HS-27A (cell line): ENCODE data around the gene YIPF5.

ENCODE experiments used
- DNase-seq: peaks from one replicate; pipeline ENCODE4 v3.0.0-alpha.2; 2012; ENCODE audit warnings: low read depth, missing footprints

The YIPF5 gene

DNA sequence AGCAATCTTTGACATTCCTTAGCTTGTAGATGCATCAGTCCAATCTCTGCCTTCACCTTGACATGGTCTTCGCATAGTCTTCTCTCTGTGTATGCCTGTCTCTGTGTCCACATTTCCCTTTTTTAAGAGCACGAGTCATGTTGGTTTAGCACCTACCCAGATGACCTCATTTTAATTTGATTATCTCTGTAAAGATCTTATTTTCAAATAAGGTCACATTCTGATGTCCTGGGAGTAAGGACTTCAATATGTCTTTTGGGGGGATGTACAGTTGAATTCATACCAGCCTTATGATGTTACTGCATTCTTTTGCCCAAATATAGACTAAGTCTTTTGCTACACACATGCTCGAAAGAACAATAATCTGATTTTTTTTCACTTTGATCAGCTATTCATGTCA is 7.1 kb upstream of the YIPF5 start:
- DNase-seq: no peak

DNA sequence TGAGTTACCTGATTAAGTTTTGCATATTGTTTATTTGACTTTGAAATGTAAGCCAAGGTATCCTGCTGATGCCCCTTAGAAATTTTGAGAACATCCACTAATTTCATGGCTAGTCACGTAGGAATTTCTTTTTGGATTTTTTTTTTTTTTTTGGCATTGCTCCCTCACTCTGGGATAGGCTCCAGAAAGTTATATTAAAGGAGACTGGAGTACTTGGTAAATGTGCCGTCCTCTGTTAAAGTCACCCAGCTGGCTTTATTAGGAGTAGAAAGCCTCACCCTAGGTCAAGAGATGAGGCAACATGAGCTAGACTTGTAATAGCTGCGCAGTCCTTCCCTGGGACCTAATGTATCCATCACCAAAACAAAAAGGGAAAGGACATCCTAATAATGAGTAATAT is 3.3 kb upstream of the YIPF5 start:
- DNase-seq: no peak

DNA sequence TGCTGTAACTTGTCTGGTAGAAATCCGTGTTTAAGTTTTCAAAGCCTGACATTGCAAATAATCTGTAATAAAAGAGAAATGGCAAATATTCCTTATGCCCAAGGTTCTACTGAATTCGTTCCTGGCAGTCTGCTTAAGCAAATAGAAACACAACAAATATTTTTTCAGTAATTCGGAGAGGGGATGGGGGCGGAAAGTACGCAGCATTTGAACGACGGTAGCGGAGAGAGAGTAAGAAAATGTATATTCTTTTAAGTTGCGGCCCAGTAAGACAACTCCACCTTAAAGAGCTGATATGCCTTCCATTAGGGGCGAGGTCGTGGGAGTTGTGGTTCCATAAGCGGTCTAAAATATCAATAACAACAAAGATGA is 569 bp downstream of the YIPF5 start:
- no peak for DNase-seq

DNA sequence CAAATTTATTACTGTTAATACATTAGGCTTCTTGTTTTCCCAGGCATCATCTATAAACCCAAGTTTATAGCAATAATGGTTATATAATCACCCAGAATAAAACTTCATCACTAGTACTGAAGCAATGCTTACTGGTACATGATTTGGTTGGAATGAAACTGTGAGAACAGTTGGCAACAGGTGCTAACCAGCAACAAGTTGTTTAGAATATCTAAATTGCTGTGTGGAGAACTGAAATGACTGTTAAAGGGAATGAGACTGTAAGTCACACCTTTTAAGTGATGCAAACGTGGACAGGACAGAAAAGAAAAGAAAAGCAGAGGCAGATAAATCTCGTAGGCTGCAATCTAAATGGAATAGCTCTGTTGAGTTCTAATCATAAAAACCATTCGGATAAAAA is 2.5 kb downstream of the YIPF5 start:
- no peak for DNase-seq

DNA sequence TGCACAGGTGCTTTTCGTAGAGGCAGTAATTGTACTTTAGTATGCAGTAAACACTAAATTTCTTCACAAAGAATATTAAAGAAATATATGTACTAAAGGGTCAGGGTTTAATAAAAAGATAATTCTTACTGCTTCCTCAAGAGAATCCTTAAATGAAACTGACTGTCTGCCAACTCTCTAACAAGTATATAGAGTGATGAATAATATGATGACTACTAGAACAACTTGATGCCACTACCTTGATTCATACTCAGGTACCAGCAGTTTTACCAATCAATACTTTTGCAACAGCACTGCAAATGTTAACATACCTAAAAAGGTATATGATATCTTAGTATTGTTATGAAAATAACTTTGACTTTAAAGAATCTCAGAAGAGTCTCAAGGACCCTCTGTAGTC is 3.8 kb downstream of the YIPF5 start:
- DNase-seq: no peak

DNA sequence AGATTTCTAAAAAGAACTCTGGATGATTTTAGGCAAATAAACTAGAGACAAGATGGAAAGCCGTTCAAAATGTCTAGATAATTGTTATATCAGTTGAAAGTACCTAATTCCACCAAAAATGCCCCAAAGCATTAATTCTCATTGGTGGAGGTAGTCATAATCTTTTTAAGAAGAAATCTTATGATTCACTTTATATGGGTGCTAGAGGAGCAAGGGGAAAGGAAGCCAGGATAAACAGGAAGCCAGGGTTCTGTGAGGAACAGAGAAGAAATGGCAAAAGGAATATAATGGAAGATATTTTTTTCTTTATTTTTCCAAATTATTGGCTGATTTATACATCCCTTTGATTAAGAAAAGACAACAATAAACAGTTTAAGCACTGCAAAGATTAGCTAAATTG is 7.8 kb downstream of the YIPF5 start:
- no peak for DNase-seq

DNA sequence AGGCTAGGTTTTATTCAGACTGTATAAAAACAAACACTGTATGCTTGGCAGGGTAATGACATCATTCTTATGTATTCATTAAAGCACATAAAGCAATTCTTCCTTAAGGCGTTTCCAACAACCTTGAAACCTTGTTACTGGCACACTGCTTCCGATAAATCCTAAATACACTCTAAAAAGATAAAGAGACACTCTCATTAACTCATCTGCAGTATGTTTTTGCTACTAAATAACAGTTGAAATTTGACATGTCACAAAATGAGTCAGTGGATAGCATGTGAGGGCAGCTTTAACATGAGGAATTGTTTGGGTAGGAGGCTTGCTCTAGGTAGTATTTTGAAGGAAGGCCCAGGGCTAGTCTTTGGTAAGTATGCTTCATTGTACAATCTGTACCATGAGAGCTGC is 13.7 kb downstream of the YIPF5 start:
- no peak for DNase-seq

DNA sequence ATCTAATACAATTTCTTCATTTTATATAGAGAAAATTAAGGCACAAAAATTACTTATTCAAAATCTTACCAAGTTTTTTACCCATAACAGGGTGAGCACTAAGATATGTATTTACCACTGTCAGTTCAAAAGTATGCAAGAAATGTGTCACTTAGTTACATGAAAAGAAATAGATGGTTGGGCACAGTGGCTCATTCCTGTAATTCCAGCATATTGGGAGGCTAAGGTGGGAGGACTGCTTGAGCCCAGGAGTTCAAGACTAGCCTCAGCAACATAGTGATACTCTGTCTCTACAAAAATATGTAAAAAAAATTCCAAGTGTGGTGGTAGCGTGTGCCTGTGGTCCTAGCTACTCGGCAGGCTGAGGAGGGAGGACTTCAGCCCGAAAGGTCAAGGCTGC is 19.4 kb downstream of the YIPF5 start:
- DNase-seq: peak; percentile 34

DNA sequence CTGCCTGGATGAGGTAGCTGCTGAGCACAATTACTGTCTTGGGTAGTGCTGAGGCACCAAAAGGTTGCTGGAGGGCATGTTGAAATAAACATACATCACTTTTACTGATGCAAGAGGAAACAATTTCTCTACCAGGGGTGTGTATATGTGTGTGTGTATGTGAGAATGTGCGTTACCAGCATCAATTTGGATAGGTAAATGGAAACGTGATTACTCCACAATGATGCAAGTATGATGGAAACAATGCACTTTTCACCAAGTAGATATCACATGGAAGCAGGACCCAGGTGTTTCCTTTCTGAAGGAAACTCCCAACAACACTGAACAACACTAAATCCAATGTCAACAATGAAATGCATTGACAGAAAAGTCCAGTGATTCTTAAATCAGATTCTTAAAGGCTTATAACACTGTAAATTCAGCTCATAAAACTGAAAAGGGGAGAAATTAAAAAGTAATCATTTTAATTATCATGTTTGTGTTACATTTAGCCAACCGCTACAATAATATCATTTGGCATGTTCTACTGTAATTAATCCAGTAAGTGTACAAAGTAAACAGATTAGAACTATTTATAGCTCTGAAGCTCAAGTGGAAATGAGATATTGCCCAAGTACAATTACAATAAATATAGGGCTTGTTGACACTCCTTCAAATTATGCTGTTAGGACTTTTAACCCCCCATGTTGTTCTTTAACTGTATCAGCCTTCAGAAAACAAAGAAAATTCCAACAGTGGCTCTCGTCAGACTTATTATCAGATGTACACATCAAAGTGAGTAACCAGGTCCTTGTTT is 25.3 kb downstream of the YIPF5 start:
- no peak for DNase-seq

DNA sequence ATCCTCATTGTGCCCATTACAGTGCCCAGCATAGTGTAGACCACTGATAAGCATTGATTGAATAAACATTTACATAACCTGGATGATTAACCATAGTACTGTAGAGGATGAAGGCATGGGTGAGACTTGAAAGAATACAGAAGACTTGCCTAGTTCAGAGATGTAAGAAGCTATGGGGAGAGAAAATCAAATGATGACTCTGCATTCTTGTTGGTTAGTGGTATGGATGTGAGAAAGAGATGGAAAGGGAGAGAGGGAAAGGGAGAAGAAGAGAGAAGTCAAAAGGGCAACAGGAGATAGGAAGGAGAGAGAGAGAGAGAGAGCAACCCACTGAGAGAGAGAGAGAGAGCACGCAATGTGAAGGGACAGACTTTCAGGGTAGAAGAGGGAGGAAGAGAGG is 26.8 kb downstream of the YIPF5 start:
- DNase-seq: no peak

DNA sequence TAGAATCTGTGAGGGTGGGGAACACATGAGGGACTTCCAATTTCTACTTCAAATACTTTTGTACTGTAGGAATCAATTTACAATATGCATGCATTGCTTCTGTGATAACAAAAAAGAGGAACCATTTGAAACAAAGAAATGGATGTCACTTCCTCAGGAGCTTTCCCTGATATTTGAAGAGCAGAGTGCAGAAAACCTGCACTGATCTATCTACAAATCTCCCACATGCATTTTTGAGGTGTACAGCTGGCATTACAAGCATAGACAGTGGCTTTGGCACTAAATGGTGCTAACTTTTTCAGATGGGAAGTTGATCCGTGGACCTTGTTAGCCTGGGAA is 27.7 kb downstream of the YIPF5 start:
- DNase-seq: no peak

DNA sequence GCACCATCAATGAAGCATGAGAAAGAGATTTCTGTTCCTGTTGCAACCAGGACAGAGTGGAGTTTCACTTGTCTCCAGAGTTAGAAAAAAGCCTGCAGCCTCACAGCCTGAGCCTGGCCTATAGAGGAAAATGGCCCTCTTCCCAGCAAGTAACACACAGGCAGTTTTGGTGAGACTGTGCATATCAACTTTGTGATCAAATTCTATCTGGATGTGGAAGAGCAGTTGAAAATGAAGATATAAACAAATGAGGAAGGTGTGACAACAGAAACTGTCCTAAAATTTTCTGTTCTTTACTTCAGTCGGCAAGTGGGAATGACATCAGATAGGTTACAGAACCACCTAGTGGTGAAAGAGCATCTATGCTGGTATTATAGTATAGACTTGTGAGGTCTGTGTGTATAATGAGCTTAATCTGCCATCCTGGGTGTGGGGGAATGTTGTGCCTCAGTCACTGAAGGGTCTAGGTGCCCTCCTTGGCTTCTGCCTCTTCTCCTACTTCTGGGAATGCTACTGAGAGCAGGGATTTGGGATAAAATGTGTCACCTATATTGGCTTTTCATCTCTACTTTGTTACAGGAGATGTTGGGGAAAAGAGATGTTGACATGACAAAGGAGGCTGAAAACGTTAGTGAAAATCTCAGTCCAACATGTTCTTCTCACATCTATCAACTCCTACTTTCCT is 28.2 kb downstream of the YIPF5 start:
- DNase-seq: peak; percentile 11

DNA sequence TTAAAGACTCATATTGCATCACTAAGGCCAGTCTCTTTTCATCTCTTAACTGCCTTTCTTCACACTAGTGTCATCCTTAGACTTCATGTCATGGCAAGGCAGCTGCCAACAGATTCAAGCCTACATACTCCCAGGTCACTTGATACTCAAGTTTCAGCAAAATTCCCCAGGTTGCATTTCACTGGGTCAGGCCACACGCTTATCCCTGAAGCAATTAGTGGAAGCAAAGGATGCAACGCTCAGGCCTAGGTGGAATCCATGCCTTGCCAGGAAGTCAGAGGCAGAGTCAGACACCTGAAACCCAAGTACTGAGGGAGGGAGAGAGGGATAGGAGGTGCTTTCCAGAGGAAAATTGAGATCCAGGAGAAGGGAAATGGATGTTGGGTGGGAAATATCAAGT is 28.9 kb downstream of the YIPF5 start:
- no peak for DNase-seq

DNA sequence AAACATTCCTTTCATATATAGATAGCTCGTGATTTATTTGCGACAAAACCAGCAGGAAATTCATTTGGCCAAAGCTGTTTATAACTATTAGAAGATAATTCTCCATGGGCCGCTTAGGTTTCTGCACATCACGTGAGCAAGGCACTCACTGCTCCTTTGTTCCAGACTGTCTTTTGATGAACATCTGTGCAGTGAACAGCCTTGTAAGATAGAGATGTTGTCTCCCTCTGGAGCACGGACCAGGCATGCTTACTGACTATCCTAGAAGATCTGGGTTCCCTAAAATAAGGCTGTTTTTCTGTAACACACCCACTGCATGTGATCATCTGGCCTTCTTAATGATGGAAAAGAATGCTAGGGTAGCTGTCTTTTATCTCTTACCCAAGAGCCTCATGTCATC is 30.9 kb downstream of the YIPF5 start:
- no peak for DNase-seq

DNA sequence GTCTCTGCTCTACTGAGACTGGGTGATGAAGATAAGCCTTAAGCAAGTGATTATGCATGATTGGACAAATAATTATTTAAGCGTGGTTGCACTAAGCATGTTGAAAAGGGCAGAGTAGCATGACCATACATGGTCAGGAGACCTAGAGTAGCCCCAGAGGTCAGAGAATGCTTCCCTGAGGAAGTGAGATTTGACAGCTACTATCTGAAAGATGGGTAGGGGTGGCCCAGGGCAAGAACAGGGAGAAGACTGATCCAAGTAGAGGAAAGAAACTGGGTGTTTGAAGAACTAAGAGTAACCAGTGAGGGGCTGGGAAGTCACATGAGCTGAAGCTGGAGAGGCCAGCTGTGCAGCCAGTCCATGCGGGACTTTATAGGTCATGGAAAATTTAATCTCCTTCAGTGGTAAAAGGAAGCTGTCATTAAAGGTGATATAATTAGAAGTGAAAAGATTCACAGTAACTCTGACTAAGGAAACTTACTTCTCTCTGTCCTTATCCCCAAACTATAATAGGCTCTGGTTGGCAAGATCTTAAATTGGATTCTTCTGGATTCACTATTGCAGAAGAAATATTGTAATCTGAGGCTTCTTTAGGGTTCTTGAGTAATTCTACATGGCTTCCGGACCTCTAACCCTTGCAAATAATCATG is 35.2 kb downstream of the YIPF5 start:
- DNase-seq: no peak

DNA sequence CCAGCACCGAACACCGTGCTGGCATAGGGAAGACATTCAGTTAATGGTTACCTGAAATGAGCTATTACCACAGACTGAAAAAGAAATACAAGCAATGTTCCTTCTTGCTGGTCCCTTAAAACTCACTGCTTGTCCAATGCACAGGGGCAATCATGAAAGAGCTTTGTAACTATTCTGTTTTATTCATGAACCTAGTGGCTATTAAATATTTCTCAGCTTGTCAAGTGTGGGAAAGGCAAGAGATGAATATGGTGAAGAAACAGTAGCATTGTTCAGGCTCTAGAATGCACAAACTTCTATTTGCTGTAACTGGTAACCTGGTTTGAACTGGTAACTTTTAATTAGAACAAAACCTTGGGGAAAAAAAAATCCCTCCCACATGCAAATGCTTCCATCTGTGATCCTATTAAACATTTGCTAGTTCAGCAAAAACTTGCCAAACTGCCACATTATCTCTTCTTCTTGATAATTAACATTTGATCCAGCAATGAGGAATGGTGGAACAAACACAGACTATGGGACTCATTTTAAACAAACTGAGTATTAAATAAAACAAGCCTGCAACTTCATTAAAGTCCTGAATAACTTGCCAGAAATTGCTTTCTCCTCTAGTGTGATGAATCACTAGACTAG is 36.1 kb downstream of the YIPF5 start:
- DNase-seq: no peak

DNA sequence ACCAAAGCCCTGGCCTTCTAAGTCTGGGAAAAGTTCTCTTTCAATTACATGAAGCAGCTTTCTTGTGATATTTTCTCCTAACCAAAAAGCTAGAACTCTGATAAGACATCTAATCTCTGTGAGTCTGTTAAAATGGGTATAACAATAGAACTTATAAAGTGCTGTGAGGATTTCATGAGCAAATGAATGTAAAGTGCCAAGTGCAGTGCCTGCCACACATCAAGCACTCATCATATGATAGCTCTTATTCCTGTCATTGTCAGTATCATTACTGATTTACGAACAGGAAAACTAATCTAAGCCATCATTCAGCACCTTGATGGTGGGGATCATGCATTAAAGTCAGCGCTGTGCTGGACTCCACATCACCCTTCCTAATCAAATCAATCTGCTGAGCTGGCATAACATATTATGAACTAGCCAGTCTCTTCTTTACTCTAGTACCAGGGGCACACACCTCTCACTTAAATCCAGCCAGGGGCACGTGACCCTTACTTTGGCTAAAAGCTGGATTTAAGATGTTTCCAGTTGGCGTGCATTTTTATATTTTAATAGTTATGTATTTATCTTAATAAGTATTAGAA is 37.3 kb downstream of the YIPF5 start:
- no peak for DNase-seq

DNA sequence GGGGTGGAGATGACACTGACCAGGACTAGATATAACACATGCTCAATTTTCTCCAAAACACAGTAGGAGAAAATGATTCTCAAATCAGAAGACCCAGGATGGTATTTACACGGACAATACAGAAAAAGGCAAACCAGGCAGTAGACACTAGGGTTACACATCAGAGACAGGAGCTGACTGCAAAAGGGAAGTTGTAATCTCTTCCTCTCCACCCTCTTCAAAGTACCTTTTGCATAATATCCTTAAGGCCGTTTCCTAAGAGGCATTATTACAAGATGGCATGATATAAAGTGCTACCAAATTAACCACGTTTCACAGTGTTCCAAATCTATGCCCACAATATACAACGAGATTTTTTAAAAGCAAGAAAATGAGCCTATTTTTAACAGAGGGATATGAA is 39.2 kb downstream of the YIPF5 start:
- no peak for DNase-seq

DNA sequence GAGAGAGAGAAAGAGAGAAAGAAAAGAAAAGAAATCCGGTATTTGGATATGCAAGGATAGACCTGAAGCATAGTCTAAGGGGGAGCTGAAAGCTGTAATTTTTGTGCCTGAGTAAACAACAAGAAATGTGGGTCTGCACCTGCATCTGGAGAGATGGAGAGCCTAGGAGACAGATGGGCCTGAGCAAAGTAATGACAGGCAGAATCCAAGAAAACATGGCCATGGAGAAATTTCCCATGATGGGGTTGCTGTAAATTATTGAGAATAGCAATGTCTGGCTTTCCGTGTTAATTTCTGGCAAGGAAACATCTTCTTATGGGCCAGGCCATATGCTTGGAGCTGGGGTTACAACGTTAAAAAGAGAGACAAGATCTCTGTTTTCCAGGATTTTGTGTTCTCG is 40.2 kb downstream of the YIPF5 start:
- no peak for DNase-seq

DNA sequence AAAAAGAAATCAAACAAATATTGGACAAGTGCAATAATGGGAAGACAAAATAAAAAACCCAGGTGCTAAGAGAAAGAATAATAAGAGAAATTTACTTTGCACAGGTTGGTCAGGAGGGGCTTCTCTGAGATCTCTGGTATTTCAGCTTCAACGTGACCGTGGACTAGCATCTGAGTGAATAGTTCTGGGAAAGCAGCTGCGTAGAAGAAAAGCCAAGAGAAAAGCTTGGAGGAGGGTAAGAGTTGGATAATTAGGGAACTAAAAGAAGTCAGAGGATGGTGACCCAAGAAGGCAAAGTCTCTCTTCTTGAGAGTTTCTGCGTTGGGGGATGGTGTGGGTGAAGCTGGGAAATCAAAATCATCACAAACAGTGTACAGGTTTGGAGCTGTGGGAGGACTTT is 41.6 kb downstream of the YIPF5 start:
- no peak for DNase-seq

DNA sequence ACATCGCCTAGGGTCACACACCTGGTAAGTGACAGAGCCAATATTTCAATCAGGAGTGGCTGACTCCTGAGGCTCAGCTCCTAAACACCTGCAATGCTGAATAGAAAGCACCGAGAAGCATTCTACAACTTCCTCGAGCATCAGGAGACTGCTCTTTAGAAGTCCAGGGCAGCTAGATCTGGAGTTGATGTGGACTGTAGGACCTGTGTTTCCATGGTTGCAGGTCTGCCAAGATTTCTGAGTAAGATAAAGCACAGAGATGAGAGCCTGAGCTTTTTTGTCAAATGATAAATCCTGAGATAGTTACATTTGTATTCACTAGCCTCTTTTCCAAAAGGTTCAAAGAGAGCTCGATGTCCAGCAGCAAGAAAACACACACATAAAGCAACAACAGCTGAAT is 43.8 kb downstream of the YIPF5 start:
- DNase-seq: no peak

DNA sequence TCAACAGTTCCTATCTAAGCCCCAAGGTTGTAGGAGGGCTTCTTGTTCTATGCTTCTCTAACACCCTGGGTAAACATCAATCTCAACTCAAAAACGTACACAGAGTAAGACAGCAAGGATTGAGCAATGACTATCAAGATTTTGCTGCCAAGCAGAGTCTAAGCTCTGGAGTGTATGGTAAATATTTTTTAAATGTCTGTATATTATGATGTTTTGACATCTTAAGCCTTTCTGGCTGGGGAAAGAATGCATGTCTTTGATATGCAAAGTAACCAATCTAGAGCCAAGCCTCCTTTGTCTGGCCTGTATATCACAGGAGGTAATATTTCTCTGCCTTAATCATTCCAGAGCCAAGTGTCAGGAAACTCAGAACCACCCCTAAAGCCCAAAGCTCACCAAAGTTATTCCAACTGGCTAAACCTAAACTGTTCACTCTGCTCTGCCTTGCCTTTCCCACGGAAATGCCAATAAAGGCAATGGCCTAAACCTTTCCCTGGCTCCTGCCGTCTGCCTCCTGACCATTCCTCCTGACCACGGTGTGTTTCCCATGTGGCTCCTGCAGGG is 45.2 kb downstream of the YIPF5 start:
- DNase-seq: no peak
